ENCODE data around the gene AKIRIN2. TPM values are rescaled to one million over a fixed set of nuclear protein-coding genes. Genes with fewer than 3 reads are reported as not detected.
"Not testable (repeated sequence)": the region's sequence is repeated elsewhere in the genome, so short reads cannot be mapped to it uniquely, and the experiment has no call there.

The AKIRIN2 gene
- total and polyA plus RNA-seq, 7 donors, result 16.6 to 40.2 (median 19.3) TPM

GRCh38 chr6:87721311-87721710 is 19.3 kb upstream of the AKIRIN2 start:
- DNase-seq, result no peak
- TF ChIP-seq POLR2A (IDR thresholded peaks at IDR 0.05), result no peak
- peaks cover 0 to 10% (median 8%) of the 10 kb centered on the region in 4 donors for H3K4me1 ChIP-seq
- no peaks in the 10 kb centered on the region for H3K27me3 ChIP-seq
- 88 to 95% methylated on average over 1 of the region's 1 CpG for WGBS, 2 donors
- H3K9me3 ChIP-seq, result no peaks in the 10 kb centered on the region
- intact Hi-C loops (cut with DNase I), result no loop called here
- no peak overlapping the region for H3K27ac ChIP-seq
- no peak overlapping the region for H3K4me3 ChIP-seq
- no peaks in the 10 kb centered on the region for H3K36me3 ChIP-seq

GRCh38 chr6:87718662-87719433 is 16.8 kb upstream of the AKIRIN2 start:
- intact Hi-C loops (cut with DNase I), result no loop called here
- DNase-seq, result no peak

GRCh38 chr6:87716928-87717614 is 15.0 kb upstream of the AKIRIN2 start:
- TF ChIP-seq POLR2AphosphoS5 (IDR thresholded peaks at IDR 0.05) (peak in 1 of 4 donors; percentile 28), CTCF (IDR thresholded peaks at IDR 0.05) (no peak)
- Histone ChIP-seq H3K27me3 (no peaks in the 10 kb centered on the region), H3K36me3 (no peaks in the 10 kb centered on the region), H3K4me3 (no peak overlapping the region), H3K9me3 (no peaks in the 10 kb centered on the region), H3K4me1 (no peaks in the 10 kb centered on the region), H3K27ac (no peak overlapping the region)
- intact Hi-C loops (cut with DNase I), result no loop called here
- WGBS, 2 donors, result 83 to 88% methylated on average over 4 of the region's 4 CpGs
- DNase-seq, result no peak

More at GRCh38 chr6:87718662-87719433, 16.8 kb upstream of the AKIRIN2 start:
- H3K4me1 ChIP-seq, result peaks cover 0 to 10% (median 8%) of the 10 kb centered on the region in 4 donors
- H3K27ac ChIP-seq, result no peak overlapping the region
- H3K9me3 ChIP-seq, result no peaks in the 10 kb centered on the region
- WGBS, 2 donors, result 88% methylated on average over 9 of the region's 9 CpGs
- no peaks in the 10 kb centered on the region for H3K27me3 ChIP-seq
- no peak overlapping the region for H3K4me3 ChIP-seq
- no peaks in the 10 kb centered on the region for H3K36me3 ChIP-seq
- no peak for TF ChIP-seq EP300 (IDR thresholded peaks at IDR 0.05)
- no peak for TF ChIP-seq POLR2A (IDR thresholded peaks at IDR 0.05)
- no peak for TF ChIP-seq CTCF (IDR thresholded peaks at IDR 0.05)
- TF ChIP-seq POLR2AphosphoS5 (IDR thresholded peaks at IDR 0.05), result no peak

- DNase-seq, result no peak
- TF ChIP-seq POLR2A (IDR thresholded peaks at IDR 0.05), result no peak
- TF ChIP-seq CTCF (IDR thresholded peaks at IDR 0.05), result no peak
- no peak for TF ChIP-seq EP300 (IDR thresholded peaks at IDR 0.05)
- no peak for TF ChIP-seq POLR2AphosphoS5 (IDR thresholded peaks at IDR 0.05)
- Histone ChIP-seq H3K27ac (no peak overlapping the region), H3K36me3 (no peaks in the 10 kb centered on the region), H3K27me3 (no peaks in the 10 kb centered on the region), H3K4me1 (no peaks in the 10 kb centered on the region), H3K9me3 (no peaks in the 10 kb centered on the region), H3K4me3 (no peak overlapping the region)
- 20 to 49% methylated on average over 2 of the region's 2 CpGs for WGBS, 2 donors
- intact Hi-C loops (cut with DNase I), result no loop called here
Observed at GRCh38 chr6:87714093-87714842, 12.2 kb upstream of the AKIRIN2 start.

GRCh38 chr6:87712713-87713112 is 10.7 kb upstream of the AKIRIN2 start:
- DNase-seq; H3K4me1 ChIP-seq; H3K27me3 ChIP-seq; intact Hi-C loops (cut with DNase I); H3K36me3 ChIP-seq; H3K27ac ChIP-seq; H3K9me3 ChIP-seq; H3K4me3 ChIP-seq: not testable (repeated sequence)
- WGBS, 2 donors, result 96 to 98% methylated on average over 3 of the region's 3 CpGs
